HS-5 (cell line): ENCODE data around the gene MED12.
A peak's percentile ranks its signal among the peaks of the same experiment; 100 is the strongest.

Experiments
- DNase-seq: peaks from one replicate; pipeline ENCODE4 v3.0.0-alpha.2; 2012; ENCODE audit warnings: low read depth

Gene MED12

DNA sequence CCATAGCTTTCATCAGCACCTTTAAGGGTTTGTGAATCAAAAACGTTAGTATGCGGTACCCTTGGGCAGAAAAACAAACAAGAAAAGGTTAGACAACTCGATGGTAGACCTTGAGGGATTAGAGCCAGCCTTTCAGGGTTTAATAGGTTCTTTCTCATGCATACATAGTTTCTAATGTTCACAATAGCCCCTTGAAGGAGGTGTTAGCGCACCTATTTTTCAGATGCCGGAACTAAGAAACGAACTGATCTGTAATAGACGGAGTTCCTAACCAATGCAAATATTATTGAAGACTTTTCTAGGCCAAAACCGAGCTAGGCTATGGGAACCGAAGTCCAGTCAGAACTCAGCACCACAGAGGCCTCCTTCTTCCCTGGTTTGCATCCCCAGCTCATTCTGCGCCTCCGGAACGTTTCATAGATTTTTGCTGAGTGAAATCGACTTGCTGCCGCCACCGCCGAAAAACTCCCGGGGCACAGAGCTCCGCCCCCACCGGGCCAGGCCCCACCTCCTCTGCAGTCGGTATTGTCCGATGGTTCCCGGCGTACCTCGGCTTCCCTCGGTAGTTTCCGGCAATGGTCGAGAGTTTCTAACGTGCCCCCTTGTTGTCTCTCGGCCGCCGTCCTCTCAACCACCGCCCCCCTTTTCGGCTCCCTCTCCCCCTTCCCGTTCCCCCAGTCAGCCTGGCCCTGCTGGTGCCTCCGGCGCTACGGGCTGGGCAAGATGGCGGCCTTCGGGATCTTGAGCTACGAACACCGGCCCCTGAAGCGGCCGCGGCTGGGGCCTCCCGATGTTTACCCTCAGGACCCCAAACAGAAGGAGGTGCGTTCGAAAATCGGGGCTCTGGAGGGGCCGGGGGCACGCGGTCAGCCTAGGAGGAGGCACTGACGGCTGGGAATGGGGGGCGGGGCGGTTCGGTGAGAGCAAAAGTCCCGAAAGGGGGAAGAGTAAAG, at the start of gene MED12:
MED12 (plus strand) TSS at position 565 of the 953 bp plus-strand sequence; CDS start at position 724, 159 bp downstream.
- DNase-seq, result peak; percentile 25

DNA sequence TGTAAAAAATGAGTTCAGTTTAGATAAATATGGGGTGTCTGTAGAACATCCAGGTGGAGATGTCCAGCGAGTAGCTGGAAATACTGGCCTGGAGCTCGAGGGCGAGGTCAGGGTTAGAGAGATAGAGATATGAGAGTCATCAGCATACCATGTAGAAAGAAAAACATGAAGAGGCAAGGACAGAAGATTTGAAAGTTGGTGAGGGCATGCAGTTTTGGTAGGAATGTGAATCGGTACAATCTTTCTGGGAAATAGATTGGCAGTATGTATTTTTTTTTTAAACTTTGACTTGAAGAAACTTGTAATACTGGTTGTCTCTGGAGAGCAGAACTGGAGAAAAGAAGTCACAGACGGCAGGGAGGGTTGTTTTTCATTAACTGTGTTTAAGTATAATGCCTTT, 47.9 kb upstream of the MED12 start:
- no peak for DNase-seq

DNA sequence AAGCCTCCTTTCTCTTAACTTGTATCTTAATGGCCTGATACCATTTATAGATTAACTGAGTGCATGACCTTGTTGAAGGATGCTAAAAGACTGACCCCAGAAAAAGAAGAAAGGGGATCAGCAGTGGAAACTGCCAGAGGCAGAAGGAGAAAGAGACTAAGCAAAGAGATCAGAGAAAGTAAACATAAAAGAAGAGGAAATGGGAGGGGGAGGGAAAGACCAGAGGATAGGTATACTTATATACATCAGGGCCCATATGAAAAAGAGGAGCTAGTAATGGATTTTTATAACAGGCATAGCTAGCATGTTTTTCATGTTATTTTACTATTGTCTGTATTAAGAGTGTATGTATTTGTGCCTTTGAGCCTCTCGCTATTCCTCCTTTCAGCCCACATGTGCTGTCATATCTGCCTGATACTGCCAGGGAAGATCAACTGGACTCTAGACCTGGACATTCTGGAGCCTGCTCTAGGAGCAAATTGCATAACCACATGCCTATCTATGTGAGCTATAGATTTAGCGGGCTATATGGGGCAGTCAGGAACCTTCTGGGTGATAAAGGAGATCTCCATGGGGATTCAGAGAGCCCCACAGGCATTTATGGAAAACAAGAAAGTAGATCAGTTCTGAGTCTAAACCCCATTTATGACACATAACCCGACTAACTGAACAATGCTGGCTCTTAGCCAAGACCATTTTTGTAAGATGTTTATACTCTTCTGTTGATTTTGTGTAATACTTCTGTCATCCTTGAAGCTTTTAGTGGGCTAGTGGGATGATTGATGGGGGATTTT, 36.9 kb upstream of the MED12 start:
- DNase-seq, result no peak

DNA sequence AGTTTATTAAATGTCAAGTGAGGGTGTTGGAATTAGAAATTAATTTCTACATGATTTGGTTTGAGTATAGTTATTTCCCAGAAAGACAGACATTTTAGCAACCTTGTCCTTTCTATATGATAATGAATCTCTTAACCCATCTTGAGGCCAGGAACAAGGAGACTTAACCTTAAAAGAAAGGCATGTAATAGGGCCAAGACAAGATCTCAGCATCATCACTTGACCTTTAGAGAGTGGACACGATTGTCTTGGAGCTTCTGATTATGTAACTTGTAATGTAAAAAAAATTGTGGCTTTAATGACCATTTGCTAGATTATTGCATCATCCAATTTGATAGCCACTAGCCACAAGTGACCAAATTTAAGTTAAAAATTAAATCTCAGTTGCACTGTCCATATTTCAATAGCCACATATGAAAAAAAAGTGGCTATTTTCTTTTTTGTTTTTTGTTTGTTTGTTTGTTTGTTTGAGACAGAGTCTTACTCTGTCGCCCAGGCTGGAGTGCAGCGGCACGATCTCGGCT, 36.2 kb upstream of the MED12 start:
- DNase-seq, result no peak

DNA sequence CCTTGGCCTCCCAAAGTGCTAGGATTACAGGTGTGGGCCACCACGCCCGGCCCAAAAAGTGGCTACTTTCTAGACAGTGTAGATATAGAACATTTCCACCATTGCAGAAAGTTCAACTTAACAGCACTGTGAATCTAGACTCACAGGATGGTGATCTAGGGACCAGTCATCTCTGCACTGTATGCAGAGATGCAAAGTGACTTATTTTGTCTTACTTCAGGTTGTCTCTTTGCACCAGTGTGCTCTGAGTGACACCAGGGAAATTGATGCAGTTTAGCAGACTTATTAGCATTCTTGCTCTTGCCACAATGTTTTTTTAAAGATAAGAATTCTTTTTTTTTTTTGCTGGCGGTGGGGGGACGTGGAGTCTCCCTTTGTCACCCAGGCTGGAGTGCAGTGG, 35.6 kb upstream of the MED12 start:
- DNase-seq, result no peak

DNA sequence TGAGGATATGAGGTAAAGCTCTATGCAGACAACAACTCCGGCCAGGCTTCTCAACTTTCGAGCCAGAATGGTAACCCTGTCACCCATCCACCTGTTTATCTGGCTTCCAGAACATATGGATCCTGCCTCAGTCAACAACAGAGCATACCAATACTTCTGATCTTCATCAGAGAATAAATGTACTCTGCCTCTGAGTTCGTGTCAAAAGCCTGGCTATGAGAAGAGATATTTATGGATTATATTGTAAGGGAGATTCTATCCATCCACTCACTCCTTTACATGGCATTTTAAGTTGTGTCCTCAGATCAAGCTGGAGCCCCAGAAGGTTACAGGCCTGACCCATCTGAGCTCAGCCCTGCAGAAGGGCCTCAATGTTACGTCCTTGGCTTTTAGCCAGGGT, 32.5 kb upstream of the MED12 start:
- DNase-seq, result no peak

DNA sequence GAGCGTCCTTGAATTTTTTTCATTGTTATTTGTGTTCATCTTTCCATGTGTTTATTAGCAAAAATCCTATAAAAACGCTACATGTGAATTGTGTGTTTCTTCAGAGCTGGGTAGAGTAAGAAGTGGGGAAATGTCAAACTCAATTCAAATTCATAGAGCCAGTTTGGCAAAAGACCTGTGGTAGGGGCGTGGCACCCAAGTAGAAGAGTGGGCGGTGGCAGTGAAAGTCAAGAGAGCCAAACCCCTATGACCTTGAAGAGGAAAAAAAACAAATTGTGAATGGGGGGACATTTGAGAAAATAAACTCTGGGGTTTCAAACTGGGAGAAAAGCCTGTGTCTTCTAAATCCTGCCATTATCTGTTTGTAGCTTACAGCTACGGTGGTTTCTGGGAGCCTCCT, 27.1 kb upstream of the MED12 start:
- no peak for DNase-seq

DNA sequence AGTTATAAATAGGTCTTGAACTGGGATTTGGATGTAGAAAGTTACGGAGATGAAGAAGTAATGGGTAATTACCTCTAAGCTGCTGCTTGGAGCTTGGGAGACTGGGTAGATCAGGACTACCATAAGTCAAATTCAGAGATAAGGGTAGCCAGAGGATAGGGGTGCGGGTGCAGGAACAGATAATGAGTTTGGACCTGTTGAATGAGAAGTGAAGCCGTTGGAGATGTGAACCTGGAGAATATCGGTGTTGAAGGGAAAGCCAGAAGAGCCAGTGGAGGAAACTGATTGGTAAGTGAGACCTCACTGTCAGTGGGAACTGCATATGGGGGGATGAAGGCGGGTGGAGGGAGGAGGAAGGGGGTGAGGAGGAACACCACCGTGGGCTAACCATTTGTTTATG, 23.4 kb upstream of the MED12 start:
- DNase-seq, result no peak

DNA sequence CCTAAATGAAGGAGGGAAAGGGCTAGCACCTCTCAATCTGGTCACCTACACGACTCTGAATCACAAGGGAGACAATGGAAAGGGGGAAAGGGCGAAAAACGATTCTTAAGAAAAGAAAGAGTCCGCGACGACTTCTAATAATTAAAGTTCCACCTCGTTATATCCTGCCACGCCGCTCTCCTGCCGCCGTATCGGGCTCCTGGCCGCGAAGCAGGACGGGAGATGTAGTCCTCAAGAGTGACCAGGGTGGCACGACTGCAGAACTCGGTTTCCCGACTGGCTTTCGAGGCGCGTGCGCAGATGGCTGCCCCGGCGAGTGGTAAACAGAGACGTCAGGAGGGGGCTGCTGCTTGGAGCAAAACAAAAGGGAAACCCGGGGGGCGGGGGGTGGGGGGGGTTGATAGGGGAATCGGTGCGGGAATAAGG, 22.8 kb upstream of the MED12 start, which contains the start of gene FOXO4:
FOXO4 (plus strand) TSS at position 297 of the 426 bp plus-strand sequence. CDS start 678 bp downstream, outside the sequence.
- DNase-seq, result peak; percentile 35

DNA sequence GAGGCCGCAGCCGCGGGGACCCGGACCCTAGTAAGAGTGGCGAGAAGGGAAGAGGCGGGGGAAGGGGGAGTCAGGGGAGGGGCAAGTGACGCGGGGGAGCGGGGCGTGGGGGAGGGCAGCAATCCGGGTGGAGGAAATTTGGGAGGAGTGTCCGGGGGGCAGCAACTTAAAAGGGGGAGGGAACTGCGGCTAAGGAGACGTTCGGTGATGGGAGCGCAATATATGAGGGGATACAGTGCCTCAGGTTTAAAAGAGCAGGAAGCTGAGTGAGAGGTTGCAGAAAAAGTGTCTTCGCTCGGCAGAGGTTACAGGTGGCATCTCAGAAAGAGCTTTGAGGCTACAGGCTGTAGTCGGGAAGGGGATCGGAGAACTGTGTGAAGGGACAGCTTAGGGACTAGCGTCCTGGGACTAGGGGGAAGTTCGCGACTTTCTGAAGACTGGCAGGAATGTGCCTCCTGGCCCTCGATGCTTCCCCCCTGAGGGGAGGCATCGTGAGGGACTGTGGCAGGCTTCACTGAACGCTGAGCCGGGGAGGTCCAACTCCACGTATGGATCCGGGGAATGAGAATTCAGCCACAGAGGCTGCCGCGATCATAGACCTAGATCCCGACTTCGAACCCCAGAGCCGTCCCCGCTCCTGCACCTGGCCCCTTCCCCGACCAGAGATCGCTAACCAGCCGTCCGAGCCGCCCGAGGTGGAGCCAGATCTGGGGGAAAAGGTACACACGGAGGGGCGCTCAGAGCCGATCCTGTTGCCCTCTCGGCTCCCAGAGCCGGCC, 22.2 kb upstream of the MED12 start:
- no peak for DNase-seq

DNA sequence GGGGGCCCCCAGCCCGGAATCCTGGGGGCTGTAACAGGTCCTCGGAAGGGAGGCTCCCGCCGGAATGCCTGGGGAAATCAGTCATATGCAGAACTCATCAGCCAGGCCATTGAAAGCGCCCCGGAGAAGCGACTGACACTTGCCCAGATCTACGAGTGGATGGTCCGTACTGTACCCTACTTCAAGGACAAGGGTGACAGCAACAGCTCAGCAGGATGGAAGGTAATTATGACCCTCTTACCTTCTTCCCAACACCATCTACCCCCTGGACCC, 21.7 kb upstream of the MED12 start:
- no peak for DNase-seq

DNA sequence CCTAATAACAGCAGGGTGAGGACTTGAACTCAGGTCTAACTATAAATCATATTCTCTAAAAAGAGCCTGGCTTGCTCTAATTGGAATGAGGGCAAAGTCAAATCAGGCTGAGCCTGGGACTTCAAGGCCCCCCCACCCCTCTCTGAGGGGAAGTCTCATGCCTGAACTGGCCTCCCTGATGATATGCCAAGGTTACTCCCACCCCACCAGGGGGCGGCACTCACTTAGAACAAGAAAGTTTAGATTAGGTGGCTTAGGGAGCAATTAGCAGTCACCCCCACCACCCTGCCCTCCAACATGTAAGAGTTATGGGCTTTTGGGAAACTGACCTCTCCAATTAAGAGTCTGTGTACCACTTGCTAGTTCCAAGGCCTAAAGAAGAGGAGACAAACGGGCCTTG, 20.1 kb upstream of the MED12 start:
- DNase-seq, result no peak

DNA sequence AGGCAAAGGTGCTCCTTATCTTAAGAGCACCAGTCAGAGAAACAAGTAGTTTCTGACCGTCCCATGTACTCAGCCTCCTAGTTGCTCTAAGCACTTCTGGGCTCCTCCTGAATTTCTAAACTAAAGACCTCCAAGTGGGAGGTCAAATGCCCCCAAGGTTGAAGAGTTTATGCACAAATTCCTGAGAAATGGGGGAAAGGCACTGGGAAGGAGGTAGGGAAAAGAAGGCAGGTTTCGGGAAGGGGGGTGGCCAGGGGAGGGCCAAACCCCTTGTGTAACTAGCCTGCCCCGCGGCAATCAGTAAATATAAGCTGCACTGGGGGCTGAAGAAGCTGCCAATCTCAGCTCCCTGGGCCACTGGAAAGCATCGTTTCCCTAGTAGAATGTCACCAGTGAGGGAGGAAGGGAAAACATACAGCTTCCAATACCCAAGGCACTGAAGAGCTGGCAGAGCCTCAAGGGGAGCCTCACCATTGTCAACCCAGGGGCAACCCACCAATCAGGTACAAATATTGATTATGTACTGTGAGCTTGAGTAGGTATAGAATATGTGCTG, 19.4 kb upstream of the MED12 start:
- DNase-seq, result no peak

DNA sequence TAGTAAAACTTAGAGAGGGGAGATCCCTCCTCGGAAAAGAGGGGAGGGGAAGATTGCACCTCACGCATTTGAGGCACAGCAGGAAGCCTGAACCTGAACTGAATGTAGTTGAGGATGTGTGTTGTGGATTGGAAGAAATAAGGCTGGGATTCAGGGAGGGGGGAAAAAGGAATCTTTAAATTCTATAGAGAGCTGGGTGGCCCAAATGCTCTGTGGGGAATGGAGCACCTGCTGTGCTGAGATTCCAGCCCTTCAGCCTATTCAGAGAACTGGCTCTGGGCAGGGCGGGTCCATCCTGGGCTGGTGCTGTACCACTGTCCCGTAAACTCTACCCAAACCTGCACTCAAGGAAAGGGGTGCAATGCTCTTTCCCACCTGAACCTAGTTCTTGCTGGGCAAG, 18.7 kb upstream of the MED12 start:
- DNase-seq, result no peak

DNA sequence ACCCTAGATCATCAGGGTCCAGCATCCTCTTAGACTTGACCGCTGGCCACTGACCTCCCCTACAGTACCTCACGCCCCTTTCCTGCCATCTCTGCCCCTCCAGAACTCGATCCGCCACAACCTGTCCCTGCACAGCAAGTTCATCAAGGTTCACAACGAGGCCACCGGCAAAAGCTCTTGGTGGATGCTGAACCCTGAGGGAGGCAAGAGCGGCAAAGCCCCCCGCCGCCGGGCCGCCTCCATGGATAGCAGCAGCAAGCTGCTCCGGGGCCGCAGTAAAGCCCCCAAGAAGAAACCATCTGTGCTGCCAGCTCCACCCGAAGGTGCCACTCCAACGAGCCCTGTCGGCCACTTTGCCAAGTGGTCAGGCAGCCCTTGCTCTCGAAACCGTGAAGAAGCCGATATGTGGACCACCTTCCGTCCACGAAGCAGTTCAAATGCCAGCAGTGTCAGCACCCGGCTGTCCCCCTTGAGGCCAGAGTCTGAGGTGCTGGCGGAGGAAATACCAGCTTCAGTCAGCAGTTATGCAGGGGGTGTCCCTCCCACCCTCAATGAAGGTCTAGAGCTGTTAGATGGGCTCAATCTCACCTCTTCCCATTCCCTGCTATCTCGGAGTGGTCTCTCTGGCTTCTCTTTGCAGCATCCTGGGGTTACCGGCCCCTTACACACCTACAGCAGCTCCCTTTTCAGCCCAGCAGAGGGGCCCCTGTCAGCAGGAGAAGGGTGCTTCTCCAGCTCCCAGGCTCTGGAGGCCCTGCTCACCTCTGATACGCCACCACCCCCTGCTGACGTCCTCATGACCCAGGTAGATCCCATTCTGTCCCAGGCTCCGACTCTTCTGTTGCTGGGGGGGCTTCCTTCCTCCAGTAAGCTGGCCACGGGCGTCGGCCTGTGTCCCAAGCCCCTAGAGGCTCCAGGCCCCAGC, 17.6 kb upstream of the MED12 start:
- no peak for DNase-seq

DNA sequence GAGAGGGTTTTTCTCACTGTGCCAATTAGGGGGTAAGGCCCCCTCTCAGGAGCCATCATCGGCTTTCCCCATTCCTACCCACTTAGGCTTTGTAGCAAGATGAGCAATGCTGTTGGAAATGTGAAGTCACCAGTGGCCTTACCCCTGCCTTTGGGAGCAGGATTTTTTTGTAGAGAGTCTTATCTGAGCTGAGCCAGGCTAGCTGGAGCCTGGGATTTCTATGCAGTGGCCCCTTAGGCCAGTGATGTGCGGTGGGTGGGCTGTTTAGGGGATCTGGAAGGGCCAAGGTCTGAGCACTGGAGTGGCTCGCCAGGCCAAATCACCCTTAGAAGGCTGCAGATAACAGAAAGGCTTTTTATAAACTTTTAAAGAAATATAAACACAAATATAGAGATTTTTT, 16.1 kb upstream of the MED12 start:
- no peak for DNase-seq

DNA sequence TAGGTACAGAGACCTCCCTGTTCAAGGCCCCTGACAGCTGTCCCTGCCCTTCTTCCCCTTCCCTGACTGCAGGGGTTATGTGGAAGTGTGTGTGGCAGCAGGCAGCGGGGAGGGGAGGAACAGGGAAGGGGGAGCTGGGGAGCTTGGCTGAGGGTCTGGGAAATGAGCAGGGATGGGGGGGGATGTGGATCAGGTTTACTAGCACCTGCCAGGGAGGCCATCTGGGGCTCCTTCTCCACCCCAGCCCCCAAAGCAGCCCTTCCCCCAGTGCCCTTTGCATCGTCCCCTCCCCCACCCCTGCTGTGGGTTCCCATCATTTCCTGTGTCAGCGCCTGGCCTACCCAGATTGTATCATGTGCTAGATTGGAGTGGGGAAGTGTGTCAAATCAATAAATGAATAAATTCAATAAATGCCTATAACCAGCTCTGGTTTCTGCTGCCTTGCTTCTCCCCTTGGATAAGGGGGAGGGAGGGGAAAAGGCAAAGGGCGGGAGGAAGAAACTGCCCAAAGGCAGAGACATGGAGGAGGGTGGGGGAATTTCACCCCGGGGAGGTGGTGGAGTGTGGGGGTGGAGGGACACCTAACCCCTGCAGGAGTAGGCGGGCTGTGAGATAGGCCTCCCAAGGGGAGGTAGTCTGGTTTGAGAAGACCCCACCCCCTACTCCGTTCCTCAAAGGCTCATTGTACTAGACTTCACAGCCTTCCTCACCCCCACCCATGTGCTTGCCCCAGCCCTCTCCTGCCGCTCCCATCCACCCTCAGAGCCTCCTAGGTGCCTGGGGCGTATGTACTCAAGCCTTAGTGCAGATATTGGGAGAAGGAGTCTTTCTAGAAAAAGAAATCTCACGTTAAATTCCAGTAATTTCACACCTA, 15.0 kb upstream of the MED12 start:
- DNase-seq, result no peak

DNA sequence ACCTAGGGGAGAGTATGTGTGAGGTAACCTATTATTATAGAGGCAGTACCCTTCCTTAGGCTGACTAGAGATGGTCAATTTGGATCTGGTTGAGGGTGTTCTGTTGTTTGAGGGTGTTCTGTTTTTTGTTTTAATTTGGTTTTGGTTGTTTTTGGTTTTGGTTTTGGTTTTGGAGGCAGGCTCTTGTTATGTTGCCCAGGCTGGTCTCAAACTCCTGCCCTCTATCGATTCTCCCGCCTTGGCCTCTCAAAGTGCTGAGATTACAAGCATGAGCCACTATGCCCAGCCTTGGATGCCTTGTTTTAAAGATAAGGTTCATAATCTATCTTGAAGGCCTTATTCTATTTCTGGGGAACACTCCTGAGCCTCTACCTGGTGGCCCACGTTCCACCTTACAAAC, 12.8 kb upstream of the MED12 start:
- no peak for DNase-seq

DNA sequence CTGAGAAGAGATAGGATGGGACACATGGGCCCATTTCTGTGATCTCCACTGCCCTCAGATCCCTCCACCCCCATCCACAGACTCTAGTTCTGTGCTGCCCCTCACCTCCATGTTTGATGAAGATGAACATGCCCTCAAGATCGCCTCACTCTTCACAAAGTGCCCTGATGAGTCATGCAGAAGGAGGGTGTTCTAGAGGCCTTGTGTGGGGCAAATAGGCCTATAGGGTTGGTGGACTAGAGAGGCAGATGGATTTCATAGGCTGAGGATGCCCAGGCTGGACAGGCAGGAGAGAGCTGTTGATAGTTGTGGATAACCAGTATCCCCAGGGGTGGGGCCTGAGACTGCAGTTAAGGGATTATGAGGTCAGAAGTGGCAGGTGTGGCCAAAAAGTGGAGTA, 12.0 kb upstream of the MED12 start, which contains the start of gene CXorf65:
CXorf65 (minus strand) TSS at position 314 of the 400 bp plus-strand sequence; CDS start at position 130, 184 bp downstream.
- no peak for DNase-seq

DNA sequence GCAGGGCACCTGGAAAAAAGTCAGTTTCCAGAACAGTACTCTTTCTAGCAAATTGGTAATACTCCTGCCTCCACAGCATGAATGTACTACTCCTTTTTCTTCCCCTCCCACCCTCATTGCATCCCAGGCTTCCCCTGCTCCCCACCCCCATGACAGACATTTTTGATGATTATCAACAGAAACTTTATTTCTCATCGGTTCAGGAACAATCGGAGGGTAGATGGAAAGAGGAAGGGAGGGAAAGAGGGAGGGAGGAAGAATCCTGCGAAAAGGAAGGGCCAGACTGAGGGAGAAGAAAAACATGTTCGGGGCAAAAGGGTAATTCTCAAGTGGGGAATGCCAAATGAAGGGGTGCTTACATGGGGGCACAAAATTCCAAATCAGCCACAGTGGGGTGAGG, 11.2 kb upstream of the MED12 start:
- no peak for DNase-seq
